Fibroblast of lung (primary cell): ENCODE data around the gene OCIAD1. TPM values are rescaled to one million over a fixed set of nuclear protein-coding genes. Genes with fewer than 3 reads are reported as not detected.
"Not testable (repeated sequence)": the region's sequence is repeated elsewhere in the genome, so short reads cannot be mapped to it uniquely, and the experiment has no call there.

Source experiments
- DNase-seq, 2 donors: peaks; one replicate each; pipeline versions ENCODE4 v3.0.0 to v3.0.0-alpha.2; 2010; ENCODE audit warnings: low read depth in 2 of 2
- H2AFZ ChIP-seq: 2 replicates; pipeline ENCODE4 v1.5.1; 2012; ENCODE audit warnings: low read length, control low read depth, inconsistent platforms
- H3K27ac ChIP-seq: 2 replicates; pipeline ENCODE4 v1.5.1; 2011; ENCODE audit warnings: low read length, control low read depth; ENCODE audit not compliant: insufficient read depth
- H3K27me3 ChIP-seq: 2 replicates; pipeline ENCODE4 v1.5.1; 2011; ENCODE audit warnings: mild to moderate bottlenecking, low read length; ENCODE audit not compliant: control insufficient read depth, insufficient read depth
- H3K36me3 ChIP-seq: 2 replicates; pipeline ENCODE4 v1.5.1; 2011; ENCODE audit warnings: low read length; ENCODE audit not compliant: control insufficient read depth, insufficient read depth
- H3K4me1 ChIP-seq: 2 replicates; pipeline ENCODE4 v1.5.1; 2011; ENCODE audit warnings: low read length; ENCODE audit not compliant: control insufficient read depth, insufficient read depth; ENCODE audit errors: extremely low read depth
- H3K4me2 ChIP-seq: 2 replicates; pipeline ENCODE4 v1.5.1; 2011; ENCODE audit warnings: low read length, control low read depth; ENCODE audit not compliant: insufficient read depth; ENCODE audit errors: extremely low read depth
- H3K4me3 ChIP-seq, 4 experiments: fragments of 200-600 bp in 1 of 4; sonication (generic) in 1 of 4; replicated peaks in 1 of 4; 2 replicates each; pipeline ENCODE4 v1.5.1; 2011 to 2016; ENCODE audit warnings: low read length in 4 of 4, low read depth in 3 of 4, mild to moderate bottlenecking in 3 of 4, control low read depth in 2 of 4, inconsistent platforms in 1 of 4, mixed read lengths in 1 of 4; ENCODE audit not compliant: insufficient read depth in 1 of 4; ENCODE audit errors: control extremely low read depth in 1 of 4
- H3K79me2 ChIP-seq: 2 replicates; pipeline ENCODE4 v1.5.1; 2012; ENCODE audit warnings: mild to moderate bottlenecking, low read length, inconsistent platforms; ENCODE audit not compliant: control insufficient read depth, insufficient read depth
- H3K9ac ChIP-seq: 2 replicates; pipeline ENCODE4 v1.5.1; 2011; ENCODE audit warnings: mild to moderate bottlenecking, low read length, control low read depth; ENCODE audit not compliant: insufficient read depth
- H3K9me3 ChIP-seq: 2 replicates; pipeline ENCODE4 v1.5.1; 2012; ENCODE audit warnings: low read depth, low read length; ENCODE audit not compliant: control insufficient read depth, insufficient read depth
- H4K20me1 ChIP-seq: 2 replicates; pipeline ENCODE4 v1.5.1; 2011; ENCODE audit warnings: low read length; ENCODE audit not compliant: control insufficient read depth, insufficient read depth; ENCODE audit errors: extremely low read depth
- CTCF ChIP-seq, 2 donors: IDR thresholded peaks in 1 of 2; conservative IDR thresholded peaks in 1 of 2; 1 replicate in 1 of 2; 2 replicates in 1 of 2; pipeline ENCODE4 v1.5.1; 2011 to 2012; ENCODE audit warnings: low read length in 2 of 2, control low read depth in 1 of 2, inconsistent platforms in 1 of 2, low read depth in 1 of 2, mild to moderate bottlenecking in 1 of 2
- EZH2 ChIP-seq: IDR thresholded peaks from 2 replicates; pipeline ENCODE4 v1.5.1; 2012; ENCODE audit warnings: low read length, control low read depth, mild to moderate bottlenecking; ENCODE audit errors: missing control alignments
- polyA plus RNA-seq, 2 donors: library from polyadenylated mRNA; depleted of rRNA in 1 of 2; stranded (reverse) in 1 of 2; unstranded in 1 of 2; fragments of >200 nt; gene quantifications; 2 replicates each; pipeline ENCODE4 v1.2.1, GENCODE V29; 2011 to 2012; ENCODE audit warnings: missing spikeins in 1 of 2
- total RNA-seq: library from RNA; depleted of rRNA; stranded (reverse); fragments of >200 nt; gene quantifications from 2 replicates; pipeline ENCODE4 v1.2.1, GENCODE V29; 2014

Gene OCIAD1
- total and polyA plus RNA-seq, 2 donors (not counting 1 experiment from before 2014, with no cell fraction given), result 92.8 to 163 TPM

- Histone ChIP-seq H2AFZ (no peak overlapping the region), H3K27me3 (no peaks in the 10 kb centered on the region), H3K4me2 (no peak overlapping the region), H3K27ac (no peak overlapping the region), H3K4me1 (no peaks in the 10 kb centered on the region), H3K79me2 (peaks cover 13% of the 10 kb centered on the region), H3K4me3 (no peak overlapping the region), H3K36me3 (no peaks in the 10 kb centered on the region), H3K9me3 (no peaks in the 10 kb centered on the region), H4K20me1 (no peaks in the 10 kb centered on the region), H3K9ac (no peak overlapping the region)
- TF ChIP-seq EZH2 (no peak), CTCF (conservative IDR thresholded peaks at IDR 0.05 in 1 of 2, IDR thresholded peaks at IDR 0.05 in 1 of 2; ENCODE audit: low read depth in 1 of 2, low read length in 2 of 2) (no peak)
- DNase-seq, result no peak
Observed at GRCh38 chr4:48841045-48841827, 10.3 kb downstream of the OCIAD1 start.

GRCh38 chr4:48844843-48845242 lies 14.0 kb downstream of the OCIAD1 start:
- DNase-seq, result no peak
- Histone ChIP-seq H3K27me3 (no peaks in the 10 kb centered on the region), H3K4me2 (no peak overlapping the region), H3K9ac (no peak overlapping the region), H3K79me2 (peaks cover 8% of the 10 kb centered on the region), H3K36me3 (no peaks in the 10 kb centered on the region), H2AFZ (no peak overlapping the region), H3K4me3 (no peak overlapping the region), H4K20me1 (no peaks in the 10 kb centered on the region), H3K27ac (no peak overlapping the region), H3K9me3 (no peaks in the 10 kb centered on the region), H3K4me1 (no peaks in the 10 kb centered on the region)
- no peak for TF ChIP-seq CTCF (conservative IDR thresholded peaks at IDR 0.05 in 1 of 2, IDR thresholded peaks at IDR 0.05 in 1 of 2; ENCODE audit: low read depth in 1 of 2, low read length in 2 of 2)
- no peak for TF ChIP-seq EZH2

- not testable (repeated sequence) for H3K36me3 ChIP-seq, H3K27ac ChIP-seq, H4K20me1 ChIP-seq, H3K27me3 ChIP-seq, DNase-seq, H3K9ac ChIP-seq, H3K9me3 ChIP-seq, H3K4me1 ChIP-seq, H3K4me2 ChIP-seq, H3K4me3 ChIP-seq, H2AFZ ChIP-seq, H3K79me2 ChIP-seq
Observed at GRCh38 chr4:48848799-48849198, 17.9 kb downstream of the OCIAD1 start.
